ENCODE results near the gene GPBP1L1. TPM values are rescaled to one million over a fixed set of nuclear protein-coding genes. Genes with fewer than 3 reads are reported as not detected.

The GPBP1L1 gene
- total and polyA plus RNA-seq, 9 of the 15 experiments (the other 6 are each of a cell fraction or from before 2014, with no cell fraction given), result 86.0 to 216 (median 138) TPM

GRCh38 chr1:45583666-45584350, 102.5 kb downstream of the GPBP1L1 start, which contains the start of gene NASP (continued):
- TF ChIP-seq MTA1 (IDR thresholded peaks at IDR 0.05; ENCODE audit: borderline replicate concordance) (no peak), HNRNPK (IDR thresholded peaks at IDR 0.05; ENCODE audit: low read depth, low read length, poor library complexity, severe bottlenecking) (no peak), PCBP2 (IDR thresholded peaks at IDR 0.05; ENCODE audit: low read depth, low read length, poor library complexity, severe bottlenecking) (no peak), ZNF764 (CRISPR knock-in tag; IDR thresholded peaks at IDR 0.05; ENCODE audit: low read depth) (no peak), STAT5B (CRISPR knock-in tag; IDR thresholded peaks at IDR 0.05) (no peak), ZNF280B (CRISPR knock-in tag; IDR thresholded peaks at IDR 0.05) (no peak), NKRF (IDR thresholded peaks at IDR 0.05; ENCODE audit: borderline replicate concordance) (peak; percentile 99), TAF7 (tag; IDR thresholded peaks at IDR 0.05) (peak; percentile 91), PHF8 (IDR thresholded peaks at IDR 0.05; ENCODE audit: borderline replicate concordance, low read length) (peak; percentile 100), WHSC1 (IDR thresholded peaks at IDR 0.05; ENCODE audit: low read length) (no peak), EHMT2 (IDR thresholded peaks at IDR 0.05) (no peak), DNMT1 (IDR thresholded peaks at IDR 0.05) (no peak), ARHGAP35 (IDR thresholded peaks at IDR 0.05; ENCODE audit: partially characterized antibody) (no peak), LARP7 (IDR thresholded peaks at IDR 0.05) (0 out of 2 replicates have a peak, but pooled peaks have one; percentile 34), FOSL1 (tag; conservative IDR thresholded peaks at IDR 0.05) (0 out of 2 replicates have a peak, but pooled peaks have one; percentile 10), CBX5 (IDR thresholded peaks at IDR 0.05; ENCODE audit: borderline replicate concordance, low read depth) (no peak), CREB1 (IDR thresholded peaks at IDR 0.05) (peak; percentile 54; the same call in 1 of the 2 replicates), CREB1 (CRISPR knock-in tag; IDR thresholded peaks at IDR 0.05) (peak; percentile 78; the same call in 1 of the 2 replicates), ZNF436 (CRISPR knock-in tag; IDR thresholded peaks at IDR 0.05) (no peak), RERE (CRISPR knock-in tag; IDR thresholded peaks at IDR 0.05; ENCODE audit: borderline replicate concordance) (no peak)

All from K562 (cell line).